Lower leg skin (tissue), 4 donors: ENCODE data around the gene ADAMTS9. TPM values are rescaled to one million over a fixed set of nuclear protein-coding genes. Genes with fewer than 3 reads are reported as not detected.

ENCODE experiments used
- DNase-seq, 2 donors: peaks; one replicate each; pipeline ENCODE4 v3.0.0-alpha.2; 2019; ENCODE audit warnings: low spot score in 2 of 2
- H3K4me3 ChIP-seq: fragments of 200-600 bp; sonication (generic); 2 replicates; pipeline ENCODE4 v1.5.1; 2017; ENCODE audit warnings: mild to moderate bottlenecking, low read depth; ENCODE audit not compliant: poor library complexity, severe bottlenecking
- CTCF ChIP-seq, 3 donors: fragments of 450-650 bp; IDR thresholded peaks; one replicate each; pipeline ENCODE4 v1.5.1; 2016; ENCODE audit warnings: antibody characterized with exemption in 3 of 3, mild to moderate bottlenecking in 3 of 3, moderate library complexity in 2 of 3
- POLR2A ChIP-seq, 2 donors: fragments of 450-650 bp; IDR thresholded peaks; one replicate each; pipeline ENCODE4 v1.6.1; 2016 to 2017; ENCODE audit warnings: antibody characterized with exemption in 2 of 2, mild to moderate bottlenecking in 1 of 2, moderate library complexity in 1 of 2
- WGBS, 2 donors: methylation state at CpG; one replicate each; pipeline ENCODE4 v1.1.5; 2018; 5-methylcytosine and 5-hydroxymethylcytosine counted together
- intact Hi-C: fragments of 100-400 bp; cut with DNase I; formaldehyde crosslinking; loops from one replicate; pipeline ENCODE4 v1.15.0; 2023; ENCODE audit warnings: low total_unique reads
- total RNA-seq, 4 donors: library from RNA; depleted of rRNA; stranded (reverse); fragments of >200 nt; gene quantifications; one replicate each; pipeline ENCODE4 v1.1.0, GENCODE V29; 2016

The ADAMTS9 gene
- total RNA-seq, 4 donors from 2014 or later = 2.2 to 15.9 (median 8.2) TPM

GRCh38 chr3:64541803-64542202, 146.0 kb downstream of the ADAMTS9 start:
- DNase-seq = no peak
- intact Hi-C loops = no loop called here
- H3K4me3 ChIP-seq = no peak overlapping the region
- TF ChIP-seq POLR2A (IDR thresholded peaks at IDR 0.05) (no peak), CTCF (IDR thresholded peaks at IDR 0.05) (no peak)
- 94 to 98% methylated on average over 4 of the region's 4 CpGs for WGBS, 2 donors

GRCh38 chr3:64539451-64540196, 148.2 kb downstream of the ADAMTS9 start:
- no peak overlapping the region for H3K4me3 ChIP-seq
- DNase-seq = peak in 1 of 2 donors; percentile 50
- TF ChIP-seq POLR2A (IDR thresholded peaks at IDR 0.05) (no peak), CTCF (IDR thresholded peaks at IDR 0.05) (no peak)
- WGBS, 2 donors = 18 to 24% methylated on average over 10 of the region's 10 CpGs
- intact Hi-C loops = no loop called here

GRCh38 chr3:64536166-64536565, 151.6 kb downstream of the ADAMTS9 start:
- intact Hi-C loops = no loop called here
- 96 to 97% methylated on average over 2 of the region's 2 CpGs for WGBS, 2 donors
- H3K4me3 ChIP-seq = no peak overlapping the region
- DNase-seq = no peak
- TF ChIP-seq CTCF (IDR thresholded peaks at IDR 0.05) (no peak), POLR2A (IDR thresholded peaks at IDR 0.05) (no peak)

DNA sequence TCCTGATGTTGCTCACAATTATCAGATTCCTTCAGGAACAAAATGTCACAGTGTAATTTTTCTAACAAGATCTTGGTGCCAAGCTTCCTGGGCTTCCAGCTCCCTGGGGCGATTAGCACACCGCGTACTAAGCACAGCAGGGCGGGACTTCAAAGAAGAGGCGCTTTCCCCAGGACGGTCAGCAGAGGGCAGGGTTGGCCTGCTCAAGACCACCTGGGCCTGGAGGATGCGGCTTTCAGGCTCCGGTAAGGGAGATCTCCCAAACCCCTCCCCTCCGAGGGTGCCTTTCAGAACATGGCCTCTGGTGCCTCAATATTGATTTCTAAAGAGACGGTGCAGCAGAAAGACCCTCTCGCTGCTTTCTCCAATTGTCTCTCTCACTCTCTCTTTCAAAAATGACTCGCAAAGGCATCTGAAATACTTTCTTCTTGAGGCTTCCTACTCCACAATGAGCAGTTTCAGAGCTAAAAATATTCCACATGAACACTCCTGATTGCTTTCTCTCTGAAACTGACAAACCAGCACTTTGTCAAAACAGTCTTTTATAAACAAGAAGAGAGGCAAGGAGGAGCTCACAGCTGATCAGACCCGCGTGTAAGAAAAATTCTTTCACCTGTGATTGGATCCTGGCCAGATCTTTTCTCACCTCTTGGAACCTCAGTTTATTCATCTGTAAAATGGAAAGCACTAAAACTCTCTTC, 154.0 kb downstream of the ADAMTS9 start:
- H3K4me3 ChIP-seq = no peak overlapping the region
- DNase-seq = peak; percentile 85 to 96
- intact Hi-C loops = no loop called here
- TF ChIP-seq POLR2A (IDR thresholded peaks at IDR 0.05) = no peak
- peak in 1 of 3 donors; percentile 56 for TF ChIP-seq CTCF (IDR thresholded peaks at IDR 0.05)
- WGBS, 2 donors = 16% methylated on average over 14 of the region's 14 CpGs

DNA sequence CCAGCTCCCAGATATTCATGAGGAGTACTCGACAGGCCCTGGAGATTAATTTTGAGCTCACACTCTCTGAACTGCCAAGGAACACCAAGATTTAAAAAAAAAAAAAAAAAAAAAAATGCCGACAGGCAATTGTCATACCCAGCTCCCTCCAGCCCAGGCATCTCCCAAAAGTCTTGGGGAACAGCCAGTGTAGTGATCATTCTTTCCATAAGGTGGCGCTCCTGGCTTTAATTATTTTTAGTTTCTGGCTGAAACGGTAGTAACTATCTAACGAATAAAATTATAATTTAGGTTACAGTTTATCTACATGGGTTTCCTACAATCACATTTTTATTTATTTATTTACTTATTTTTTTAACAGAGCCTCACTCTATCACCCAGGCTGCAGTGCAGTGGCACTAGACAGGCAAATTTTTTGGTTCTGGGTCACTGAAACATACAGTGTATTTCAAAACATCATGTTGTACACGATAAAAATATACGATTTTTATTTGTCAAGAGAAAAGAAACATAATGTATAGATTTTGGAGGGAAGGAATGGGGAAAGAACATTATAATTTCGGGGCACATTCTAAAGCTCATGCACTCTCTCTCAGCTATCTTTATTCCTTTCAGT, 157.3 kb downstream of the ADAMTS9 start:
- intact Hi-C loops = no loop called here
- 23 to 25% methylated on average over 8 of the region's 8 CpGs for WGBS, 2 donors
- no peak overlapping the region for H3K4me3 ChIP-seq
- TF ChIP-seq POLR2A (IDR thresholded peaks at IDR 0.05) (no peak), CTCF (IDR thresholded peaks at IDR 0.05) (peak in 1 of 3 donors; percentile 48)
- DNase-seq = peak in 1 of 2 donors; percentile 77
